Measurements from ENCODE around the gene COL18A1.

COL18A1 gene

DNA sequence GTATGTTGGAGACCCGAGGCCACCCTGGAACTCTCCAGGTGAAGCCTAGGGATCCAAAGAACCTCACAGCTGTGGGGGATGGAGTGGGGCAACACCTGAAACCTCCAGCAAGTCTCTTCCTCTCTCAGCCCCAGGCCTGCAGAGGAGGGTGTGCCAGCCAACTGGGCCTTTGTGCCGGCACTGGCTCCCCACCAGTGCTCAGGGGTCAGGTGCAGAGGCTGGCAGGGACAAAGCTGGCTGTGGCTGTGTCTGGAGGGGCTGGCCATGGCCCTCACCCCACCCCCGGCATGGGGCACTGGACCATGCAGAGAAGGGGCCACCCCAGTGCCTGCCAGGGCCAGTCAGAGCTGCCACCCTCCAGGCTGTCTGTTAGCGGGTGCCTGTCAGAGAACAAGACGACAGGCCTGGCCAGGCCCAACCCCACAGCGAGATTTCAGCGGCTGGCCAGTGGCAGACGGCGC lies 3.9 kb downstream of the COL18A1 start:
- no peaks in the 10 kb centered on the region for H3K36me3 ChIP-seq (ENCODE audit: low read depth)
- DNase-seq (ENCODE audit: low spot score), result peak; percentile 58
- H3K27me3 ChIP-seq (ENCODE audit: insufficient read depth, poor library complexity, severe bottlenecking), result no peaks in the 10 kb centered on the region
- no peaks in the 10 kb centered on the region for H3K9me3 ChIP-seq (ENCODE audit: severe bottlenecking)
- peak overlapping the region; percentile 17 for H3K27ac ChIP-seq (ENCODE audit: poor library complexity, severe bottlenecking)
- H3K4me1 ChIP-seq (ENCODE audit: insufficient read depth, poor library complexity, severe bottlenecking), result peaks cover 29% of the 10 kb centered on the region
- ATAC-seq (ENCODE audit: low read depth), result no peak
- no peak for TF ChIP-seq CTCF (IDR thresholded peaks at IDR 0.05; ENCODE audit: poor library complexity, severe bottlenecking)
- no peak overlapping the region for H3K4me3 ChIP-seq (ENCODE audit: severe bottlenecking)

DNA sequence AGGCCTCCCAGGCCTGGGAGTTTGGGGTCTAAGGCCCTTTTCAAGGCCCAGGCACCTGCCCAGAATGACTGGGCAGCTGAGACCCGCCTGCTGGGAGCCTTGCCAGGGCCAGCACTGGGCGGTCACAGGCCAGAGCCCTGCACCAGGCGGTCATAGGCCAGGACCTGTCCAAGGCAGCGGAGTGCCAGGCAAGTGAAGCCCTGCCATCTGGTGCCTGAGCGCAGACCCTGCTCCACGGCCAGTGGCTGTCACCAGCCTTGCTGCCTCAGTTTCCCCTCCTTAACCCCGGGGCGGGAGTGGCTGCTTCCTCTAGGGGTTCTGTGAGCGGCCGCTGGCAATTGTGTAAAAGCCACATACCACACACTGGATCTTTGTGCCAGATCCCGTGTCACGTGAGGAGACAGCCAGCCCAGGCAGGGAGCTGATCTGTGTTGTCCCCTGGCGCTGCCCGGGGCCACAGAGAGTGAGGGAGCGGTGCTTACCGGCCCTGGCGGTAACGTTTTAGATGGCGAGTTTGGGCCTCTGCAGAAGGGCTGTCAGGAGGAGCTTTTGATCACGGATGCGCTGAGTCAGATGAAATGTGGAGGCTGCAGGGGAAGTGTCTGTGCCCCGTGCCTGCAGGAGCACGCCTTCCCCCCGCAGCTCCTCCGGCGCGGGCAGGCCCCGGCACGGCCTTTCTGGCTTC lies 4.6 kb downstream of the COL18A1 start:
- H3K9me3 ChIP-seq (ENCODE audit: severe bottlenecking), result no peaks in the 10 kb centered on the region
- ATAC-seq (ENCODE audit: low read depth) (peak; percentile 82), DNase-seq (ENCODE audit: low spot score) (peak; percentile 78)
- H3K4me3 ChIP-seq (ENCODE audit: severe bottlenecking), result no peak overlapping the region
- H3K27ac ChIP-seq (ENCODE audit: poor library complexity, severe bottlenecking), result peak overlapping the region; percentile 17
- H3K27me3 ChIP-seq (ENCODE audit: insufficient read depth, poor library complexity, severe bottlenecking), result no peaks in the 10 kb centered on the region
- peaks cover 21% of the 10 kb centered on the region for H3K4me1 ChIP-seq (ENCODE audit: insufficient read depth, poor library complexity, severe bottlenecking)
- H3K36me3 ChIP-seq (ENCODE audit: low read depth), result no peaks in the 10 kb centered on the region
- TF ChIP-seq CTCF (IDR thresholded peaks at IDR 0.05; ENCODE audit: poor library complexity, severe bottlenecking), result no peak

DNA sequence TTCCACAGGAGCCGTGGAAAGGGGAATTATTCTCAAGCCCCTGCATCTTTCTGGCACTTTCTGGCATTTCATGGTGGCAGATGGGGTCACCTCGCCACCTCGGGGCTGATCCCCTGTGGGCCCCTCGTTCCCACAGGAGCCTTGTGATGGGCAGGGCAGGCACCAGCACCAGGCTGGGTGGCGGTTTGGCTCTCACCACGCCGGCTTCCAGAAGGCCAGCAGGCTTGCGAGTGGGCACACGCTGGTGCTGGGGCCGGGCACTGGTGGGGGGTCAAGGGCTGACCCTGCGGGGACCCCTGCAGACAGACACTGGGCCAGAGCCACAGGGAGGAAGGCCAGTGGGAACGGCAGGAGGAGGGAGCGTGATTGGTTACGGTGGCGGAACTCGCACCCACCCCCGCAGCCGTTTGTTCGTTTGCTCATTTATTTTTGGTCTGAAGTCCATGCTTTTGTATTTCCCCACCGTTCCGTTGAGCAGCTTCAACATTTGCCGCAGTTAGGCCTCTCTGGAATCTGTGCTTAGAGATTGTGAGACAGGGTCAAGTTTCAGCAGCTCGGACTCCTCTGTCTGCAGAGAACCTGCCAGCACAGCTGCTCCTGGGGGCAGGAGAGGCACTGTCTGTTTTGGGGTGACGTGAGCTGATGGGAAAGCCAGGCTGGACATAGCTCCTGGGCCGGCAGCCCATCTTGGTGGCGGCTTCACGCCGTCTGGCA lies 5.3 kb downstream of the COL18A1 start:
- DNase-seq (ENCODE audit: low spot score), result peak; percentile 39
- ATAC-seq (ENCODE audit: low read depth), result peak; percentile 2; the same call in 1 of the 3 replicates
- peak overlapping the region; percentile 17 for H3K27ac ChIP-seq (ENCODE audit: poor library complexity, severe bottlenecking)
- H3K4me1 ChIP-seq (ENCODE audit: insufficient read depth, poor library complexity, severe bottlenecking), result peaks cover 21% of the 10 kb centered on the region
- TF ChIP-seq CTCF (IDR thresholded peaks at IDR 0.05; ENCODE audit: poor library complexity, severe bottlenecking), result no peak
- H3K4me3 ChIP-seq (ENCODE audit: severe bottlenecking), result no peak overlapping the region
- no peaks in the 10 kb centered on the region for H3K27me3 ChIP-seq (ENCODE audit: insufficient read depth, poor library complexity, severe bottlenecking)
- no peaks in the 10 kb centered on the region for H3K36me3 ChIP-seq (ENCODE audit: low read depth)
- no peaks in the 10 kb centered on the region for H3K9me3 ChIP-seq (ENCODE audit: severe bottlenecking)

DNA sequence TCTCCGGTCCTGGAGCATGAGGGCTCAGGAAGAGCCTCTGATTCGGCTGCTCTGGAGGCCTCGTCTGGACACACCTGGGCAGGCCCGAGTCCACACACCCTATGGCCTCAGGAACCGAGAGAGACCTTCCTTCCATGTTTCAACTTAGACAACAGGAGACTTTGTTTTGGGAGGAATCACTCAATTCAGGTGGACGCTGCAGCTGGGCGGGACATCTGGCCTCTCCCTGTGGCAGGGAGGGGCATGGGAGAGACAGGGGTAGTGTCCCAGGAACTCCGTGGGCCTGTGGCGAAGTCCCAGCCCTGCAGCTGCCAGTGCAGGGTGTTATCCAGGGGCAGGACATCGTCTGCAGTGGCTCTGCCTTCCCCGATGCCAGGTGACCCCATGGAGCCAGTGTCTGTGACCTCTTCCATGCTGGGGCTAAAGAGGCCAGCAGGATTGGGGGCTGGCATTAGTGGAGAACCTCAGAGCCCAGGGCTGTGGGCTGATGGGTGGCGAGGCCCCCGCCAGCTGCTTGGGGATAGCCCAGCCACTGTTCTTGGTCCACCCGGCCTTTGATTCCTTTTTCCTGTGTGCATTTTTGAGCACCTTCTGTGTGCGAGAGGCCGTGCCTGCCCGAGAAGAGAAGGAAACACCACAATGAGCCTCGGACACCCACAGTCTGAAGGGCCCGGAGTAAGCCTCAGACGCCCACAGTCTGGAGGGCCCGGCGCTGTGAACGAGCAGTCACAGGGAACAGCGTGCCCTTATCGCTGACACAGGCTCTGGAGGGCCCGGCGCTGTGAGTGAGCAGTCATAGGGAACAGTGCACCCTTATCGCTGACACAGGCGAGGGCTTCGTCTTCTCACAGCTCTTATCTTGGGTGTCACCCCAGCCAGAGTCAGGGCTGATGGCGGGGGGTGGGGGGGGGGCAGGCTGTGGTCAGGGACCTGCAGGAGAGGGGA lies 6.2 kb downstream of the COL18A1 start:
- no peaks in the 10 kb centered on the region for H3K9me3 ChIP-seq (ENCODE audit: severe bottlenecking)

More for the DNA sequence above, 6.2 kb downstream of the COL18A1 start:
- no peak overlapping the region for H3K4me3 ChIP-seq (ENCODE audit: severe bottlenecking)
- H3K27ac ChIP-seq (ENCODE audit: poor library complexity, severe bottlenecking), result no peak overlapping the region
- H3K4me1 ChIP-seq (ENCODE audit: insufficient read depth, poor library complexity, severe bottlenecking), result peaks cover 21% of the 10 kb centered on the region
- no peaks in the 10 kb centered on the region for H3K36me3 ChIP-seq (ENCODE audit: low read depth)
- TF ChIP-seq CTCF (IDR thresholded peaks at IDR 0.05; ENCODE audit: poor library complexity, severe bottlenecking), result no peak
- H3K27me3 ChIP-seq (ENCODE audit: insufficient read depth, poor library complexity, severe bottlenecking), result no peaks in the 10 kb centered on the region
- ATAC-seq (ENCODE audit: low read depth) (no peak), DNase-seq (ENCODE audit: low spot score) (peak; percentile 34)
